Hematopoietic multipotent progenitor cell treated with erythropoietin and hydrocortisone succinate and interleukin-3 and kit ligand, for 4 days (in vitro differentiated cells): ENCODE results near the gene STARD4.

ENCODE experiments used
- DNase-seq: peaks from one replicate; pipeline ENCODE4 v3.0.0-alpha.2; 2015

The STARD4 gene

DNA sequence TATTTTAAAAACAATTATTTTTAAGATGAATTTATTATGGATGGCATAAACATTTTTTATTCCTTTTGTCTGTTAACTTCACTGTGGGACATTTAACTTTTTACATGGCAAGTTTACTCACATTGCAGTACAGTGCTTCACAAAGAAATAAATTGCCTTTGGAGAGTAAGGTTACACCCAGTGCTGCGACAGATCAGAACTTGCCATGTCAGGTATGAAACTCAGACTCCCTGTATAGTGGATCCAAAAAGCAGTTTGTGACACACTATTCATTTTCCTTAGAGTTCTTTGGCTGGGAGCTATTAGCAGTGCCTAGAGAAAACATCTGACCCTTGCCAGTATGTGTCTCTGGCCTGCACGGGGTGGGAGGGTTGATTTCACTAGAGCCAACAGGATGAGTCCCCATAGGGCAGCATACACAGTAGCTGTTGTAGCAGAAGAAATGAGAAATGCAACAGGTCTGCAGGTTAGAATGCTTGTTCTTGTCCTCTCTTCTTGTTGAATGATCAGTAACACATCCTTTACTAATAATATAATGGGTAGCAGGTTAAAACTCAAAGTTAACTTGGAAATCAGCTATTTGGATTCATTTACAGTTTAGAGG lies 42.9 kb downstream of the STARD4 start:
- DNase-seq: no peak

DNA sequence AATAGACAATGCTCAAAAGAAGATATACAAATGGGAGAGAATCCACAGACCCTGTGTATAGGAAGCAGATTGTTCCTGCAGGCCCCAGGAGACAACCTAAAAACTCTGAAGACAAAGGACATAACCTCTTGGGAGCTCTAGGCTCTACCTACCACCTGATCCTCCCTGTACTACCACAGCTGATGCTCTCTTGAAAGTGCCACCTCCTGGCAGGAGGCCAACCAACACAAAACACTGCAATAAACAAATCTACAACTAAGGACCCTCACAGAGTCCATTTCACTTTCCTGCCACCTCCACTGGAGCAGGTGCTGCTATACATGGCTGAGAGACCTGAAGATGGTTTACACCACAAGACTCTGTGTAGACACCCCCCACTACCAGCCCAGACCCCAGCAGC lies 49.0 kb downstream of the STARD4 start:
- DNase-seq: no peak

GRCh38 chr5:111461934-111462333 lies 50.4 kb downstream of the STARD4 start:
- no peak for DNase-seq

DNA sequence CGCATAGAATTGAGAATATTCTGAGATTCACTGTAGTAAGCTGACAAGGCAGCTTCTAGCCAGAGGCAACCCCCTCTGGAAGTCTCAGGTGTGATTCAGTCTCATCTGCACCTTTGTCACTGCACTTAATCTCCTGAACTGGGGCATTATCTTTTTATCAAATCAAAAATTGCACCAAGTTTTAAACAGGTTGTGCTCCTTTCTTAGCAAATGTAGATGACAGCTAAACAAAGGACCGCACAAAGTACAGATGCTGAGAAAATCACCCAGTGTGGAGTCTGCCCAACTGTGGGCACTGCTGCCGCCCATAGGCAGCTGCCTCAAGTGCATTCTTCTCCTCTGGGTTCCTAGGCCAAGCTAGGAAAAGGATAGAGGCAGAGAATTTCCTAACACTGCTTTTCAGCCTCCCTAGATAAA lies 51.1 kb downstream of the STARD4 start:
- DNase-seq: no peak

DNA sequence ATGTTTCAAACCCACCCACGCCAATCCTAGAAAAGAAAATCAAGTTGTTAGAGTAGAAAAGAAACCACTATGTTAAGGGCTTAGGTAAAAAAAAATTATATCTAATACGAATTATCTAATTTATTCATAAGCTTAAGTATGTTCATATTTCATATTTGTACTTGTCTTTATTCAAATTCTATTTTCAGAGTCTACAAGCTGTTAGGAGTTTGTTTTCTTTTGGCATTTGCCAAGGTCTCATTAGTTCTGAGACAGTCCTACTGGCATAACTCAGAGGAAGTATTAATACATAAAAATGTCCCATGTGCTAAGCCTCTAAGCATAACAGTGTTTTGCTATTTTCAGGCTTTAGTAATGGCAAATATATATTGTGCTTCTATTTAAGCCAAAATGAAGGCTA lies 57.6 kb downstream of the STARD4 start:
- no peak for DNase-seq

GRCh38 chr5:111454198-111454622 lies 58.1 kb downstream of the STARD4 start:
- no peak for DNase-seq

- no peak for DNase-seq
Observed at GRCh38 chr5:111453747-111454146, 58.6 kb downstream of the STARD4 start.

- no peak for DNase-seq
Observed at GRCh38 chr5:111453295-111453694, 59.0 kb downstream of the STARD4 start.

DNA sequence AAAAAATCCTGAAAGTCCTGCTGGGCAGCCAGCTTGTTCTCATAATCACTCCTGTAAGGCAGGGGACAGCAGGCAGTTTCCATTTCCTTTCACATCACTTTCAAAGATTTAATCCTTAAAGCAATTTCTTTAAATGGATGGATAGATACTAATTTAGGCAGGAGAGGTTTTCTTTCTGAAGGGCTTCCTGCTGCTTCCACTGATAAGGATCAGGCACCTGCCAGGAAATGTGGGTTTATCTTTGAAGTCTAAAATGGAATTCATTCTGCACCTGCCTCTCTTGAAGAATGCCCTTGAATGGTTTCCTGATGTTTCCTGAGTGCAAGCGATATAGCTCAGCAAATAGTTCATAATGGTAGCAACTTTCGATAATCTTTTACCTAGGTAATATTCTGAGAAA lies 64.5 kb downstream of the STARD4 start:
- DNase-seq: no peak

DNA sequence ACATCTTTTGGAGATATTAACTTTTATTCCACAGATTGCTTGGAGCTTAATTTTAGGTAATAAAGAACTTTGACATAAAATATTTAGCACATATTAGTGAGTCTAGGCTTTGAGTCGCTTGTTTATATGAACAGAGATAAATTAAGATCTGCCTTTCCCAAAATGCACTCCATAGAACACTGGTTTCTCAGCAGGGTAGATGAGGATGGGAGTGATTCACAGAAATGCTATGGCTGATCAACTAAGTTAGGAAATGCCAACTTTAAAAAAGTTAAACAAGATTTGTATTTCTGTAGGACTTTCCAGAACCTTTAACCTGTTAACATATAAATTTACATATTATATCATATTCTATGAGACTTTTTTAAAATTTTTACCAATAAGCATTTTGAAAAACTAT lies 65.2 kb downstream of the STARD4 start:
- no peak for DNase-seq
